Body of pancreas (tissue), 4 donors: Measurements from ENCODE around the gene PBXIP1. TPM values are rescaled to one million over a fixed set of nuclear protein-coding genes. Genes with fewer than 3 reads are reported as not detected.

Experiments
- ATAC-seq: fragments of 150-250 bp; one replicate; pipeline ENCODE4 v1.9.1; 2016
- DNase-seq, 4 donors: peaks; one replicate each; pipeline ENCODE4 v3.0.0-alpha.2; 2019
- H3K27ac ChIP-seq, 4 donors: fragments of 200-600 bp; sonication (generic); 1 replicate in 3 of 4; 2 replicates in 1 of 4; pipeline versions ENCODE4 v1.5.1 to v1.6.1; 2016 to 2019; ENCODE audit warnings: mild to moderate bottlenecking in 1 of 4, mixed read lengths in 1 of 4, moderate library complexity in 1 of 4
- H3K27me3 ChIP-seq, 2 donors: fragments of 200-600 bp; sonication (generic); one replicate each; pipeline ENCODE4 v1.6.0; 2016; ENCODE audit warnings: mild to moderate bottlenecking in 1 of 2
- H3K36me3 ChIP-seq, 2 donors: fragments of 200-600 bp; sonication (generic); replicated peaks in 1 of 2; 2 replicates each; pipeline ENCODE4 v1.5.1; 2016; ENCODE audit warnings: low read depth in 2 of 2; ENCODE audit not compliant: insufficient read depth in 1 of 2
- H3K4me1 ChIP-seq: fragments of 200-600 bp; sonication (generic); one replicate; pipeline ENCODE4 v1.6.0; 2016
- H3K4me3 ChIP-seq, 2 donors: fragments of 200-600 bp; sonication (generic); 1 replicate in 1 of 2; 2 replicates in 1 of 2; pipeline ENCODE4 v1.5.1; 2016 to 2019
- H3K9me3 ChIP-seq, 3 donors: fragments of 200-600 bp; sonication (generic); 1 replicate in 2 of 3; 2 replicates in 1 of 3; pipeline ENCODE4 v1.5.1; 2016
- POLR2A ChIP-seq, 3 donors: fragments of 450-650 bp; IDR thresholded peaks; one replicate each; pipeline ENCODE4 v1.6.1; 2016; ENCODE audit warnings: antibody characterized with exemption in 3 of 3, mild to moderate bottlenecking in 2 of 3
- WGBS, 2 donors: methylation state at CpG; one replicate each; pipeline ENCODE4 v1.1.5; 2017; 5-methylcytosine and 5-hydroxymethylcytosine counted together
- intact Hi-C: fragments of 100-400 bp; cut with DNase I; formaldehyde crosslinking; loops from one replicate; pipeline ENCODE4 v1.15.1; 2023
- total RNA-seq, 2 donors: library from RNA; depleted of rRNA; stranded (reverse); fragments of >200 nt; gene quantifications; one replicate each; pipeline ENCODE4 v1.1.0, GENCODE V29; 2016
- TF ChIP-seq, protein P1 (sequence below), 7 experiments: fragments of 450-650 bp in 4 of 7; fragments of 200-600 bp in 3 of 7; sonication (generic) in 3 of 7; IDR thresholded peaks; one replicate each; pipeline ENCODE4 v1.5.1; 2016 to 2019; ENCODE audit warnings: antibody characterized with exemption in 7 of 7

The PBXIP1 gene
- total RNA-seq, 2 donors from 2014 or later, result 26.0 to 60.7 TPM

DNA sequence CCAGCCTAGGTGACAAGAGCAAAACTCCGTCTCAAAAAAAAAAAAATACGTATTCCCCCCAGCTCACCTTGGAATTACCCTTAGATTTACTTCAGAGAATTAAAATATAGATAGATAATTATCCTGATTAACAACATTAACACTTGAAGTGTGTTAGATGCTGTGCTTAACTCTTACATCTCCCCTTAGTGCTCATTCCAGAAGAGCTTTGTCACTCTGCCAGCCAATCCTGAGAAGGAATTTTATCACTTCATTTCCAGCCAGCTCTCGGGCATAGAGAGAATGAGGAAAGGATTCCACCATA is 16.3 kb upstream of the PBXIP1 start:
- peaks cover 5 to 9% of the 10 kb centered on the region in 2 donors for H3K36me3 ChIP-seq
- H3K4me3 ChIP-seq, result no peak overlapping the region
- no peaks in the 10 kb centered on the region for H3K27me3 ChIP-seq
- no peak for TF ChIP-seq POLR2A (IDR thresholded peaks at IDR 0.05)
- TF ChIP-seq, protein P1, sequence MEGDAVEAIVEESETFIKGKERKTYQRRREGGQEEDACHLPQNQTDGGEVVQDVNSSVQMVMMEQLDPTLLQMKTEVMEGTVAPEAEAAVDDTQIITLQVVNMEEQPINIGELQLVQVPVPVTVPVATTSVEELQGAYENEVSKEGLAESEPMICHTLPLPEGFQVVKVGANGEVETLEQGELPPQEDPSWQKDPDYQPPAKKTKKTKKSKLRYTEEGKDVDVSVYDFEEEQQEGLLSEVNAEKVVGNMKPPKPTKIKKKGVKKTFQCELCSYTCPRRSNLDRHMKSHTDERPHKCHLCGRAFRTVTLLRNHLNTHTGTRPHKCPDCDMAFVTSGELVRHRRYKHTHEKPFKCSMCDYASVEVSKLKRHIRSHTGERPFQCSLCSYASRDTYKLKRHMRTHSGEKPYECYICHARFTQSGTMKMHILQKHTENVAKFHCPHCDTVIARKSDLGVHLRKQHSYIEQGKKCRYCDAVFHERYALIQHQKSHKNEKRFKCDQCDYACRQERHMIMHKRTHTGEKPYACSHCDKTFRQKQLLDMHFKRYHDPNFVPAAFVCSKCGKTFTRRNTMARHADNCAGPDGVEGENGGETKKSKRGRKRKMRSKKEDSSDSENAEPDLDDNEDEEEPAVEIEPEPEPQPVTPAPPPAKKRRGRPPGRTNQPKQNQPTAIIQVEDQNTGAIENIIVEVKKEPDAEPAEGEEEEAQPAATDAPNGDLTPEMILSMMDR (IDR thresholded peaks at IDR 0.05), result no peak
- H3K4me1 ChIP-seq, result peaks cover 53% of the 10 kb centered on the region
- ATAC-seq (no peak), DNase-seq (peak in 1 of 4 donors; percentile 30)
- 43 to 61% methylated on average over 3 of the region's 3 CpGs for WGBS, 2 donors
- intact Hi-C loops, result no loop called here
- no peaks in the 10 kb centered on the region for H3K9me3 ChIP-seq
- H3K27ac ChIP-seq, result peak overlapping the region; percentile 96 to 99 (median 98)

GRCh38 chr1:154971341-154971998 is 15.6 kb upstream of the PBXIP1 start:
- peak in 3 of 4 donors; percentile 41 to 61 (median 55) for DNase-seq
- H3K36me3 ChIP-seq, result peaks cover 7 to 12% of the 10 kb centered on the region in 2 donors
- H3K27me3 ChIP-seq, result no peaks in the 10 kb centered on the region
- 23 to 32% methylated on average over 10 of the region's 10 CpGs for WGBS, 2 donors
- no peak overlapping the region for H3K4me3 ChIP-seq
- H3K27ac ChIP-seq, result peak overlapping the region; percentile 70 to 98 (median 96)
- peaks cover 51% of the 10 kb centered on the region for H3K4me1 ChIP-seq
- no peak for ATAC-seq
- intact Hi-C loops, result no loop called here
- TF ChIP-seq POLR2A (IDR thresholded peaks at IDR 0.05), result no peak
- TF ChIP-seq, protein P1 (IDR thresholded peaks at IDR 0.05), result no peak
- H3K9me3 ChIP-seq, result no peaks in the 10 kb centered on the region

DNA sequence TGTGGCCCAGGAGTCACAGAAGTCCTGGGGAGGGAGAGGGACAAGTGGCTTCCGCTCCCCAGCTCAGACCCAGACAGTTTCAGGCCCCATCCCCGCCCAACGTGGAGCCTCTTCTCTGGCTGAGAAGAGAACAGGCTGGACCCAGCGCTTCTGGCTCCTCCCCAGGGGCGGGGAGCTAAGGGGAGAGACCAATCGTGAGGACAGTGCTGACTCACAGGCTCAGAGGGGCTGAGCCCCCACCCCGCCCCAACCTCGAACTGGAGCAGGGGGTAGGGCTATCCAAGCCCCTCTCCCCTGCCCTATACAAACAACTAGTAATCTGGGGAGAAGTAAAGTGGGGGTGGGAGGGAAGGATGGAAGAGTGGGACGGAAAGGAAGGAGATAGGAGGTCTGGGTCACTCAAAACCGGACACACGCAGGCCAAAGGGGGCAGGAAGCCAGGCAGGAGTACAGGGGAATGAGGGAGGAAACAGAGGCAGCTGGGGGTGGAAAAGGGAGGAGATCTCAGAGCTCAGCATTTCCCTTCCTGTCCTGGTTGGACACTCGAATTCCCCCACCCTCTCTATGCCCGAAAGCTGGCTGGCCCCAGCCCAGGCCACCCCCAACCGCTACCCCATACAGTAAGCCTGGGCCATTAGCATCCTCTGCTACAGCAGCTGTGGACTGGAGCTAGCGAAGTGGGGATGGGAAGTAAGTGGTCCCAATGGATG is 14.9 kb upstream of the PBXIP1 start, which contains the start of gene SHC1:
SHC1 (minus strand) TSS at position 117 of the 710 bp plus-strand sequence. CDS start 221 bp downstream, outside the sequence.
- Histone ChIP-seq H3K36me3 (peaks cover 7 to 15% of the 10 kb centered on the region in 2 donors), H3K4me3 (no peak within 1 kb of the TSS), H3K9me3 (no peaks in the 10 kb centered on the region), H3K27ac (peak within 1 kb of the TSS; percentile 70 to 98 (median 96)), H3K4me1 (peaks cover 44% of the 10 kb centered on the region), H3K27me3 (no peaks in the 10 kb centered on the region)
- TF ChIP-seq, protein P1 (IDR thresholded peaks at IDR 0.05), result no peak
- peak in 2 of 3 donors; percentile 3 to 60 for TF ChIP-seq POLR2A (IDR thresholded peaks at IDR 0.05)
- WGBS, 2 donors, result 41 to 45% methylated on average over 8 to 15 of the region's 15 CpGs
- DNase-seq (peak; percentile 68 to 83 (median 74)), ATAC-seq (no peak)
- intact Hi-C loops, result no loop called here

DNA sequence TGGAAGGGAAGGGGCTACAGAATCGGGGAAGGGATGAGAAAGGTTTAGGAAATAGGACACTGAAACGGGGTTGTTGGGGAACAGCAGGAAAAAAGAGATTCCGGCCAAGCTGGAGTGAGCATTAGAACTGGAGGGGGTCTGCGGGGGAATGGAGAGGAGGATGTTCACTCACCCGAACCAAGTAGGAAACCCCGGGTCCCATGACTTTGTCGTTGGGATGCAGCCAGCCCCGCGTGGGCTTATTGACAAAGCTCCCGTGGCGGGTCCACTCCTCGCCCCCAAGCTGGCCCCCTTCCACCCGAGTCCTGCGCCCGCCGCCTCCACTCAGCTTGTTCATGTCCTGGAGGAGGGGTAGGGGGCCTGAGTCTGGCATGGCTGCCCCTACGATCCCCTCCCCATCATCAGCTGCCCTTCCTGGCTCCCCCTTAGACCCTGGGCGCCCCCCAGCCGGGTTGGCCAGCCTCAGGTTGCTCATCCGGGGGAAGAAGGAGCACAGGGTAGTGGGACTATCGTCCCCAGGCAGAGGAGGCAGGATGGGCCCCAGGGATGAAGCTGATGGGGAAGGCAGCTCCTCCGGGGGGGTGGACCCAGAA is 14.1 kb upstream of the PBXIP1 start:
- Histone ChIP-seq H3K27me3 (no peaks in the 10 kb centered on the region), H3K36me3 (peaks cover 7 to 22% of the 10 kb centered on the region in 2 donors), H3K27ac (peak overlapping the region in 3 of 4 donors; percentile 96 to 98 (median 97)), H3K9me3 (no peaks in the 10 kb centered on the region), H3K4me3 (no peak overlapping the region), H3K4me1 (peaks cover 42% of the 10 kb centered on the region)
- DNase-seq (no peak), ATAC-seq (no peak)
- intact Hi-C loops, result no loop called here
- 44 to 47% methylated on average over 21 to 22 of the region's 22 CpGs for WGBS, 2 donors
- TF ChIP-seq, protein P1 (IDR thresholded peaks at IDR 0.05), result no peak
- TF ChIP-seq POLR2A (IDR thresholded peaks at IDR 0.05), result no peak
